ENCODE data around the gene ENO1. TPM values are rescaled to one million over a fixed set of nuclear protein-coding genes. Genes with fewer than 3 reads are reported as not detected.

Gene ENO1
- total and polyA plus RNA-seq, 2 donors from 2014 or later, result 1,164 to 1,321 TPM

- peak overlapping the region; percentile 64 to 94 (median 78) for H3K4me3 ChIP-seq (ENCODE audit: low read length in 3 of 3)
- H3K4me1 ChIP-seq (ENCODE audit: control insufficient read depth in 2 of 3, insufficient read depth in 2 of 3, low read depth in 1 of 3, low read length in 3 of 3), result peaks cover 9 to 23% (median 12%) of the 10 kb centered on the region in 3 donors
- peak overlapping the region; percentile 94 to 98 for H3K27ac ChIP-seq (ENCODE audit: low read depth in 2 of 2, low read length in 2 of 2)
- H3K36me3 ChIP-seq (ENCODE audit: control insufficient read depth in 2 of 3, insufficient read depth in 3 of 3, low read length in 3 of 3), result no peaks in the 10 kb centered on the region
- DNase-seq, result peak in 2 of 5 donors; percentile 38 to 41
- peak overlapping the region; percentile 70 to 96 (median 74) for H3K9ac ChIP-seq (ENCODE audit: low read length in 3 of 3)
- FAIRE-seq, result no peak
- no peak for TF ChIP-seq CTCF (IDR thresholded peaks at IDR 0.05; ENCODE audit: borderline replicate concordance, extremely low read depth, insufficient read depth)
- intact Hi-C loops (cut with DNase I), result no loop called here
- H3K9me3 ChIP-seq (ENCODE audit: control insufficient read depth in 2 of 3, insufficient read depth in 1 of 3, low read length in 3 of 3), result no peaks in the 10 kb centered on the region
- H3K27me3 ChIP-seq (ENCODE audit: control insufficient read depth, insufficient read depth, low read length), result no peaks in the 10 kb centered on the region
These were observed 62.2 kb downstream of the ENO1 start for GRCh38 chr1:8816264-8816663.

GRCh38 chr1:8815582-8816151 lies 62.8 kb downstream of the ENO1 start:
- DNase-seq (peak in 3 of 5 donors; percentile 27 to 58 (median 47)), FAIRE-seq (no peak)
- Histone ChIP-seq H3K9me3 (ENCODE audit: control insufficient read depth in 2 of 3, insufficient read depth in 1 of 3, low read length in 3 of 3) (no peaks in the 10 kb centered on the region), H3K4me1 (ENCODE audit: control insufficient read depth in 2 of 3, insufficient read depth in 2 of 3, low read depth in 1 of 3, low read length in 3 of 3) (peaks cover 9 to 23% (median 10%) of the 10 kb centered on the region in 3 donors), H3K27me3 (ENCODE audit: control insufficient read depth, insufficient read depth, low read length) (no peaks in the 10 kb centered on the region), H3K9ac (ENCODE audit: low read length in 3 of 3) (peak overlapping the region in 2 of 3 donors; percentile 70 to 96), H3K27ac (ENCODE audit: low read depth in 2 of 2, low read length in 2 of 2) (peak overlapping the region; percentile 47 to 94), H3K4me3 (ENCODE audit: low read length in 3 of 3) (peak overlapping the region in 2 of 3 donors; percentile 78 to 94), H3K36me3 (ENCODE audit: control insufficient read depth in 2 of 3, insufficient read depth in 3 of 3, low read length in 3 of 3) (no peaks in the 10 kb centered on the region)
- intact Hi-C loops (cut with DNase I), result no loop called here
- TF ChIP-seq CTCF (IDR thresholded peaks at IDR 0.05; ENCODE audit: borderline replicate concordance, extremely low read depth, insufficient read depth), result no peak

GRCh38 chr1:8814865-8815264 lies 63.6 kb downstream of the ENO1 start:
- Histone ChIP-seq H3K36me3 (ENCODE audit: control insufficient read depth in 2 of 3, insufficient read depth in 3 of 3, low read length in 3 of 3) (no peaks in the 10 kb centered on the region), H3K4me1 (ENCODE audit: control insufficient read depth in 2 of 3, insufficient read depth in 2 of 3, low read depth in 1 of 3, low read length in 3 of 3) (peaks cover 9 to 23% (median 10%) of the 10 kb centered on the region in 3 donors), H3K9ac (ENCODE audit: low read length in 3 of 3) (no peak overlapping the region), H3K4me3 (ENCODE audit: low read length in 3 of 3) (no peak overlapping the region), H3K9me3 (ENCODE audit: control insufficient read depth in 2 of 3, insufficient read depth in 1 of 3, low read length in 3 of 3) (no peaks in the 10 kb centered on the region), H3K27ac (ENCODE audit: low read depth in 2 of 2, low read length in 2 of 2) (no peak overlapping the region), H3K27me3 (ENCODE audit: control insufficient read depth, insufficient read depth, low read length) (no peaks in the 10 kb centered on the region)
- intact Hi-C loops (cut with DNase I), result no loop called here
- DNase-seq (peak in 3 of 5 donors; percentile 28 to 81 (median 73)), FAIRE-seq (no peak)
- peak; percentile 26 for TF ChIP-seq CTCF (IDR thresholded peaks at IDR 0.05; ENCODE audit: borderline replicate concordance, extremely low read depth, insufficient read depth)

All from kidney (tissue), 14 donors.